Ovary (tissue), 9 donors: Measurements from ENCODE around the gene ZSCAN26. TPM values are rescaled to one million over a fixed set of nuclear protein-coding genes. Genes with fewer than 3 reads are reported as not detected.
"Not testable (repeated sequence)": the region's sequence is repeated elsewhere in the genome, so short reads cannot be mapped to it uniquely, and the experiment has no call there.

Experiments used
- DNase-seq, 5 donors: peaks; one replicate each; pipeline ENCODE4 v3.0.0-alpha.2; 2019 to 2020
- H3K27ac ChIP-seq, 2 donors: fragments of 200-600 bp; one replicate each; pipeline versions ENCODE4 v1.5.1 to v1.8.0; 2019 to 2022
- H3K27me3 ChIP-seq: fragments of 200-600 bp; one replicate; pipeline ENCODE4 v1.8.0; 2022
- H3K36me3 ChIP-seq: fragments of 200-600 bp; sonication (generic); one replicate; pipeline ENCODE4 v1.5.1; 2019
- H3K4me1 ChIP-seq: one replicate; pipeline ENCODE4 v1.8.1; 2013; ENCODE audit warnings: mild to moderate bottlenecking, moderate library complexity; ENCODE audit not compliant: insufficient read depth
- H3K4me3 ChIP-seq: fragments of 200-600 bp; sonication (generic); one replicate; pipeline ENCODE4 v1.5.1; 2017
- H3K9me3 ChIP-seq, 2 donors: fragments of 200-600 bp in 1 of 2; sonication (generic) in 1 of 2; one replicate each; pipeline versions ENCODE4 v1.5.1 to v1.8.1; 2013 to 2019; ENCODE audit warnings: mild to moderate bottlenecking in 1 of 2, moderate library complexity in 1 of 2
- CTCF ChIP-seq, 3 donors: fragments of 450-650 bp in 2 of 3; fragments of 200-600 bp in 1 of 3; IDR thresholded peaks; one replicate each; pipeline versions ENCODE4 v1.5.1 to v1.8.0; 2016 to 2022; ENCODE audit warnings: antibody characterized with exemption in 3 of 3, mild to moderate bottlenecking in 1 of 3
- EP300 ChIP-seq: sonication (generic); formaldehyde crosslinking; IDR thresholded peaks from one replicate; pipeline ENCODE4 v1.6.1; 2017; ENCODE audit warnings: antibody characterized with exemption
- POLR2A ChIP-seq: fragments of 450-650 bp; IDR thresholded peaks from one replicate; pipeline ENCODE4 v1.6.1; 2017; ENCODE audit warnings: antibody characterized with exemption, mild to moderate bottlenecking, moderate library complexity
- WGBS, 3 donors: extraction: QIAGEN DNeasy Blood & Tissue Kit in 1 of 3; methylation state at CpG; one replicate each; pipeline versions ENCODE4 v1.1.5 to v1.1.7; 2013 to 2017; 5-methylcytosine and 5-hydroxymethylcytosine counted together
- intact Hi-C, 4 donors: fragments of 100-400 bp; cut with DNase I; formaldehyde crosslinking; loops; one replicate each; pipeline versions ENCODE4 v1.11.0 to v1.15.1; 2022 to 2023
- polyA plus RNA-seq, 2 donors: library from polyadenylated mRNA; stranded (reverse); fragments of 200-250 nt in 1 of 2; fragments of 350-450 nt in 1 of 2; fragmentation: Illumina TruSeq in 1 of 2; extraction: RNeasy Lipid Tissue Mini Kit (QIAGEN cat#74804) in 1 of 2; gene quantifications; one replicate each; pipeline ENCODE4 v1.2.3, GENCODE V29; 2013 to 2014
- total RNA-seq, 7 donors: library from RNA; depleted of rRNA in 2 of 7; stranded (reverse); fragments of >200 nt in 2 of 7; fragmentation: NEBNext Ultra II Directional in 3 of 7; extraction: Animal tissue kit (Norgen Biotek cat#: 25700) in 3 of 7; gene quantifications; one replicate each; pipeline versions ENCODE4 v1.1.0 to v1.2.4, GENCODE V29; 2016 to 2023
- donor health status: DM: no; HTN: no; CAD: no; lungs with moderate emphysema.
- donor health status: DM: no; HTN: no; CAD: no.
- donor health status: Bipolar disorder and iron deficiency.
- donor health status: DM: yes; HTN: yes; CAD: no.
- donor health status: DM: no; HTN: no; CAD: no.
- donor health status: DM: yes; HTN: yes; CAD: no.

ZSCAN26 gene
- total and polyA plus RNA-seq, 9 donors: 11.8 to 32.0 (median 23.1) TPM

- no peak for TF ChIP-seq POLR2A
- TF ChIP-seq CTCF (IDR thresholded peaks at IDR 0.05): no peak
- no peak for TF ChIP-seq EP300
- Histone ChIP-seq H3K4me3 (no peak overlapping the region), H3K27me3 (no peaks in the 10 kb centered on the region), H3K4me1 (no peaks in the 10 kb centered on the region), H3K27ac (no peak overlapping the region), H3K36me3 (no peaks in the 10 kb centered on the region), H3K9me3 (no peaks in the 10 kb centered on the region)
- intact Hi-C loops: no loop called here
- no peak for DNase-seq
- 66 to 69% (median 67%) methylated on average over 3 of the region's 3 CpGs for WGBS, 3 donors
Observed at GRCh38 chr6:28315628-28316027, 48.7 kb downstream of the ZSCAN26 start.

GRCh38 chr6:28317866-28318265, 50.9 kb downstream of the ZSCAN26 start:
- H3K36me3 ChIP-seq, H3K27me3 ChIP-seq, H3K4me3 ChIP-seq, DNase-seq, intact Hi-C loops, H3K9me3 ChIP-seq, H3K27ac ChIP-seq, H3K4me1 ChIP-seq: not testable (repeated sequence)
- WGBS, 3 donors: 91 to 96% (median 95%) methylated on average over 8 of the region's 8 CpGs

- no peak overlapping the region for H3K27ac ChIP-seq
Observed at GRCh38 chr6:28322661-28323060, 55.7 kb downstream of the ZSCAN26 start.

GRCh38 chr6:28323813-28324424, 57.0 kb downstream of the ZSCAN26 start:
- TF ChIP-seq EP300 (no peak), CTCF (IDR thresholded peaks at IDR 0.05) (no peak), POLR2A (no peak)
- H3K9me3 ChIP-seq: peaks cover 4 to 22% of the 10 kb centered on the region in 2 donors
- H3K36me3 ChIP-seq: no peaks in the 10 kb centered on the region
- DNase-seq: no peak
- no peak overlapping the region for H3K27ac ChIP-seq
- WGBS, 3 donors: 97 to 100% (median 98%) methylated on average over 1 of the region's 1 CpG
- intact Hi-C loops: loop anchor here in 2 of 4 donors (5.0 to 10.0 kb wide), 2 partner anchors 42 to 49 kb away; partner anchors contain the start of gene PGBD1 (in 1 of the 2)
- no peaks in the 10 kb centered on the region for H3K27me3 ChIP-seq
- H3K4me3 ChIP-seq: no peak overlapping the region
- H3K4me1 ChIP-seq: no peaks in the 10 kb centered on the region

More at GRCh38 chr6:28322661-28323060, 55.7 kb downstream of the ZSCAN26 start:
- WGBS, 3 donors: 90 to 96% (median 94%) methylated on average over 3 of the region's 3 CpGs
- no peaks in the 10 kb centered on the region for H3K36me3 ChIP-seq
- no peak overlapping the region for H3K4me3 ChIP-seq
- DNase-seq: no peak
- H3K27me3 ChIP-seq: no peaks in the 10 kb centered on the region
- peaks cover 2 to 19% of the 10 kb centered on the region in 2 donors for H3K9me3 ChIP-seq
- intact Hi-C loops: loop anchor here in 2 of 4 donors (5.0 to 10.0 kb wide), 2 partner anchors 40 to 48 kb away; partner anchors contain the start of gene PGBD1 (in 1 of the 2)
- TF ChIP-seq EP300 (no peak), POLR2A (no peak), CTCF (IDR thresholded peaks at IDR 0.05) (no peak)
- H3K4me1 ChIP-seq: no peaks in the 10 kb centered on the region

GRCh38 chr6:28326371-28326948, 59.5 kb downstream of the ZSCAN26 start:
- TF ChIP-seq EP300 (no peak), CTCF (IDR thresholded peaks at IDR 0.05) (no peak)
- no peak overlapping the region for H3K4me3 ChIP-seq
- H3K4me1 ChIP-seq: no peaks in the 10 kb centered on the region
- 97 to 99% (median 98%) methylated on average over 7 of the region's 7 CpGs for WGBS, 3 donors
- DNase-seq: no peak
- H3K9me3 ChIP-seq: peaks cover 4 to 26% of the 10 kb centered on the region in 2 donors
- intact Hi-C loops: loop anchor here in 1 of 4 donors (10.0 kb wide), 1 partner anchor 52 kb away; no protein-coding TSS in a partner anchor
- no peak overlapping the region for H3K27ac ChIP-seq
- H3K36me3 ChIP-seq: no peaks in the 10 kb centered on the region
- no peaks in the 10 kb centered on the region for H3K27me3 ChIP-seq
